GOT3 (cell line): Measurements from ENCODE around the gene RASA4B.

ENCODE experiments used
- DNase-seq: peaks from one replicate; lab custom pipeline; 2025; ENCODE audit warnings: mixed read lengths; lab: John Stamatoyannopoulos, UW

The RASA4B gene

GRCh38 chr7:102454468-102454867 is 63.1 kb downstream of the RASA4B start:
- DNase-seq = no peak

GRCh38 chr7:102453319-102453718 is 64.3 kb downstream of the RASA4B start:
- no peak for DNase-seq

- DNase-seq = no peak
Measured at GRCh38 chr7:102452451-102452850, 65.1 kb downstream of the RASA4B start.

- no peak for DNase-seq
Measured at GRCh38 chr7:102451371-102452054, 66.1 kb downstream of the RASA4B start.

- no peak for DNase-seq
Measured at GRCh38 chr7:102450242-102450641, 67.3 kb downstream of the RASA4B start.

GRCh38 chr7:102449136-102449535 is 68.4 kb downstream of the RASA4B start:
- no peak for DNase-seq

- no peak for DNase-seq
Measured at GRCh38 chr7:102447311-102447710, 70.3 kb downstream of the RASA4B start.

GRCh38 chr7:102446387-102447156 is 71.0 kb downstream of the RASA4B start:
- no peak for DNase-seq

GRCh38 chr7:102445674-102446071 is 71.9 kb downstream of the RASA4B start:
- DNase-seq = no peak

GRCh38 chr7:102444961-102445673 is 72.5 kb downstream of the RASA4B start:
- no peak for DNase-seq

- no peak for DNase-seq
Measured at GRCh38 chr7:102439963-102440795, 77.4 kb downstream of the RASA4B start.

GRCh38 chr7:102436118-102436517 is 81.5 kb downstream of the RASA4B start:
- DNase-seq = no peak

- DNase-seq = no peak
Measured at GRCh38 chr7:102434039-102434486, 83.5 kb downstream of the RASA4B start.

- DNase-seq = no peak
Measured at GRCh38 chr7:102433219-102434038, 84.1 kb downstream of the RASA4B start, which contains the start of gene ORAI2. ORAI2 (plus strand) TSS chr7:102433575; CDS start chr7:102438957, 5,382 bp downstream.
